IPS-20b (cell line): ENCODE measurements around the gene NHERF1.

Experiments
- H3K27ac ChIP-seq: one replicate; pipeline ENCODE4 v1.5.1; 2013; ENCODE audit warnings: low read length
- H3K27me3 ChIP-seq: 2 replicates; pipeline ENCODE4 v1.6.1; 2013; ENCODE audit warnings: mild to moderate bottlenecking, low read length, inconsistent platforms; ENCODE audit not compliant: insufficient read depth
- H3K36me3 ChIP-seq: 2 replicates; pipeline ENCODE4 v1.6.1; 2013; ENCODE audit warnings: low read depth, mild to moderate bottlenecking, inconsistent platforms, low read length, moderate library complexity; ENCODE audit not compliant: insufficient read depth
- H3K4me1 ChIP-seq: 2 replicates; pipeline ENCODE4 v1.6.1; 2013; ENCODE audit warnings: mild to moderate bottlenecking, control low read depth, inconsistent platforms, low read length, moderate library complexity; ENCODE audit not compliant: insufficient read depth
- H3K4me3 ChIP-seq: 2 replicates; pipeline ENCODE4 v1.5.1; 2013; ENCODE audit warnings: mild to moderate bottlenecking, low read length, inconsistent platforms
- H3K9ac ChIP-seq: 2 replicates; pipeline ENCODE4 v1.6.1; 2013; ENCODE audit warnings: low read depth, mild to moderate bottlenecking, inconsistent platforms, low read length, moderate library complexity
- H3K9me3 ChIP-seq: 2 replicates; pipeline ENCODE4 v1.6.1; 2013; ENCODE audit warnings: mild to moderate bottlenecking, low read depth, low read length, inconsistent platforms; ENCODE audit not compliant: insufficient read depth

NHERF1 gene

GRCh38 chr17:74797824-74798223 is 49.4 kb downstream of the NHERF1 start:
- Histone ChIP-seq H3K36me3 (peaks cover 70% of the 10 kb centered on the region), H3K4me1 (no peaks in the 10 kb centered on the region), H3K9ac (no peak overlapping the region), H3K9me3 (no peaks in the 10 kb centered on the region), H3K27ac (no peak overlapping the region), H3K4me3 (no peak overlapping the region), H3K27me3 (no peaks in the 10 kb centered on the region)

- peaks cover 66% of the 10 kb centered on the region for H3K36me3 ChIP-seq
- no peaks in the 10 kb centered on the region for H3K9me3 ChIP-seq
- no peak overlapping the region for H3K27ac ChIP-seq
- no peaks in the 10 kb centered on the region for H3K4me1 ChIP-seq
- H3K9ac ChIP-seq, result no peak overlapping the region
- H3K27me3 ChIP-seq, result no peaks in the 10 kb centered on the region
- H3K4me3 ChIP-seq, result no peak overlapping the region
Observed at GRCh38 chr17:74798239-74798707, 49.8 kb downstream of the NHERF1 start.

GRCh38 chr17:74799097-74799496 is 50.7 kb downstream of the NHERF1 start:
- H3K4me1 ChIP-seq, result no peaks in the 10 kb centered on the region
- H3K27me3 ChIP-seq, result no peaks in the 10 kb centered on the region
- no peak overlapping the region for H3K9ac ChIP-seq
- peaks cover 60% of the 10 kb centered on the region for H3K36me3 ChIP-seq
- H3K27ac ChIP-seq, result no peak overlapping the region
- no peaks in the 10 kb centered on the region for H3K9me3 ChIP-seq
- no peak overlapping the region for H3K4me3 ChIP-seq

GRCh38 chr17:74800531-74800930 is 52.1 kb downstream of the NHERF1 start:
- Histone ChIP-seq H3K27me3 (no peaks in the 10 kb centered on the region), H3K9ac (no peak overlapping the region), H3K9me3 (no peaks in the 10 kb centered on the region), H3K27ac (no peak overlapping the region), H3K36me3 (peaks cover 46% of the 10 kb centered on the region), H3K4me1 (no peaks in the 10 kb centered on the region), H3K4me3 (no peak overlapping the region)

DNA sequence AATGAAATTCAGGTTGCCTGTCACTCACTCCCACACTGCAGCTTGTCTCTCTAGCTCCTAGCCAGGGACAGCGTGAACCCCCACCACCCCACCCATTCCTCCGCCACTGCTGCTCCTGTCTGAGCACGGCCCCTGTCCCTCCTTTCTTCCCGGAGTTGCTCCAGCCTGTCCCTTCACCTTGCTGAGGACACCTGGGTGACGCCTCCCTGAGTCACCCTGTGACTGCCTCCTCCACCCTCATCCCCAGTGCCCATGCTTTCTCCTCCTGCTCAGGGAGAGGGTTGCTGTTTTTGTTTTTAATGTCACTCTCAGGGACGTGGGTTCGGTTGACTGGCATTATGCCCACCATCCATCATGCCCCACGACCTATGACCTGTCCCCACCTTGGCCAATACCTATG is 53.5 kb downstream of the NHERF1 start:
- H3K4me1 ChIP-seq, result no peaks in the 10 kb centered on the region
- H3K9ac ChIP-seq, result no peak overlapping the region
- H3K27ac ChIP-seq, result no peak overlapping the region
- H3K4me3 ChIP-seq, result no peak overlapping the region
- no peaks in the 10 kb centered on the region for H3K9me3 ChIP-seq
- H3K36me3 ChIP-seq, result peaks cover 32% of the 10 kb centered on the region
- H3K27me3 ChIP-seq, result no peaks in the 10 kb centered on the region

- H3K4me3 ChIP-seq, result no peak overlapping the region
- no peaks in the 10 kb centered on the region for H3K4me1 ChIP-seq
- peaks cover 17% of the 10 kb centered on the region for H3K36me3 ChIP-seq
Observed at GRCh38 chr17:74803388-74803930, 55.0 kb downstream of the NHERF1 start.

DNA sequence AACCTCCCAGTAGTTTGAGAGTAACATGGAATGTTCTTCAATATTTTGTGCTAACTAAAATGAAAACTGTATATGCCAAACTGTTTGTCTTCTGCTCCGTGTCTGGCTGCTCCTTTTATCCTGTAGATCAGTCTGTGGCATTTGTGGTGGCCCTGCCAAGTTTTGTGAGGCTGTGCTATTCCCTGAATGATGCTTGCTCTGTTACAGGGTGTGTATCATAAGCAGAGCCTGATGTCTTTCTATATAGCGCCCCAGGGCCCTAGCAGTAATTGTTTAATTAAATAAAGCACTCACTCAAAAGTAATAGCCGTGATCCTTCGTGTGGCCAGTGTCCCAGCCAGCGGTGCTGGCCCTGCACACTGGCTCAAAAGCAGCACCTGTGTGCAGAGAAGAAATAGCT is 55.5 kb downstream of the NHERF1 start:
- Histone ChIP-seq H3K4me3 (no peak overlapping the region), H3K9me3 (no peaks in the 10 kb centered on the region), H3K4me1 (no peaks in the 10 kb centered on the region), H3K27me3 (no peaks in the 10 kb centered on the region), H3K36me3 (peaks cover 13% of the 10 kb centered on the region), H3K27ac (no peak overlapping the region), H3K9ac (no peak overlapping the region)

More at GRCh38 chr17:74803388-74803930, 55.0 kb downstream of the NHERF1 start:
- no peak overlapping the region for H3K27ac ChIP-seq
- H3K9ac ChIP-seq, result no peak overlapping the region
- H3K9me3 ChIP-seq, result no peaks in the 10 kb centered on the region
- H3K27me3 ChIP-seq, result no peaks in the 10 kb centered on the region

DNA sequence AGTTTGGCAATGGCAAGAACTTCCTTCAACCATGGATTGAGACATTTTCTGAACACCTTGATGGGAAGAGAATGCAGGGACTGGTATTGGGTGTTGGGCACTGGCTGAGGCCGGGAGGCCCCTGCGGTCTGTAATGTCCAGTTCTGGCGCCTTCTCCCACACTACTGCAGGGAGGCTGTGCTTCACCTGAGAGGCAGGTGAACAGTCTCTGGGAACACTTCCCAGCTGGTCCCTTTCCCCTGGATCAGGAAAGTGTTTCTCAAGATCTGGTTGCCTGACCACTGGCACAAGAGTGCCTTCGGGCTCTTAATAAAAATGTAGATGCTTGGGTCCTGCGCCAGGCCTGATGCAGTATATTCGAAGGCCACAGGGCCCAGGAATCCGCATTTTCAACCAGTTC is 56.3 kb downstream of the NHERF1 start:
- H3K27me3 ChIP-seq, result no peaks in the 10 kb centered on the region
- H3K36me3 ChIP-seq, result peaks cover 6% of the 10 kb centered on the region
- no peaks in the 10 kb centered on the region for H3K4me1 ChIP-seq
- no peaks in the 10 kb centered on the region for H3K9me3 ChIP-seq
- H3K4me3 ChIP-seq, result no peak overlapping the region
- H3K9ac ChIP-seq, result no peak overlapping the region
- no peak overlapping the region for H3K27ac ChIP-seq

- Histone ChIP-seq H3K4me3 (no peak overlapping the region), H3K27me3 (no peaks in the 10 kb centered on the region), H3K36me3 (peaks cover 2% of the 10 kb centered on the region; the same call in 1 of the 2 replicates), H3K9ac (no peak overlapping the region), H3K4me1 (no peaks in the 10 kb centered on the region), H3K9me3 (no peaks in the 10 kb centered on the region), H3K27ac (no peak overlapping the region)
Observed at GRCh38 chr17:74805591-74805991, 57.2 kb downstream of the NHERF1 start.

DNA sequence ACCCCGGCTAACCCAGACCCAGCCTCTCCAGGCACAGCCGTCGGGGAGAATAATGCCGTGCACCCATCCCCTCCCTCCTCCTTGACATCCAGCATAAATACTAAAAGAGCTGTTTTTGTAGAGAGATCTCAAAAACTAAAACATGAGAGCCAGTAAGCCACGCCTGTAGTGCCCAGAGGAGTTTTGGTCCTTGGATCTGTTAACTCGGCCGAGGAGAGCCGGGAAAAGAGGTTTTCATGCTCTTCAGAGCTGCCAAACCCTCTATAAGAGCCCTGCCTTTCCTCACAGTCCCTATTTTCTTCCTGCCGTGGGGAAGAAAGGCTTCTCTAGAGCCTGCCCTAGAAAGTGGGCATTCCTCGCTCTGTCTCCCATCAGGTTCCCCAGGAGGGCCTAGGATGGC is 57.9 kb downstream of the NHERF1 start:
- Histone ChIP-seq H3K27ac (no peak overlapping the region), H3K36me3 (peaks cover 2% of the 10 kb centered on the region; the same call in 1 of the 2 replicates), H3K9me3 (no peaks in the 10 kb centered on the region), H3K9ac (no peak overlapping the region), H3K4me3 (no peak overlapping the region), H3K4me1 (no peaks in the 10 kb centered on the region), H3K27me3 (no peaks in the 10 kb centered on the region)

GRCh38 chr17:74807441-74807840 is 59.0 kb downstream of the NHERF1 start:
- H3K27me3 ChIP-seq, result no peaks in the 10 kb centered on the region
- peaks cover 2% of the 10 kb centered on the region; the same call in 1 of the 2 replicates for H3K36me3 ChIP-seq
- no peaks in the 10 kb centered on the region for H3K9me3 ChIP-seq
- H3K4me3 ChIP-seq, result no peak overlapping the region
- no peaks in the 10 kb centered on the region for H3K4me1 ChIP-seq
- no peak overlapping the region for H3K9ac ChIP-seq
- no peak overlapping the region for H3K27ac ChIP-seq

- H3K36me3 ChIP-seq, result peaks cover 2% of the 10 kb centered on the region; the same call in 1 of the 2 replicates
- H3K4me1 ChIP-seq, result no peaks in the 10 kb centered on the region
- no peak overlapping the region for H3K4me3 ChIP-seq
- H3K9ac ChIP-seq, result no peak overlapping the region
- H3K27ac ChIP-seq, result no peak overlapping the region
- no peaks in the 10 kb centered on the region for H3K27me3 ChIP-seq
- H3K9me3 ChIP-seq, result no peaks in the 10 kb centered on the region
Observed at GRCh38 chr17:74807925-74808324, 59.5 kb downstream of the NHERF1 start.
